ENCODE measurements around the gene FOLR3.

The FOLR3 gene

GRCh38 chr11:72123117-72123653, 12.3 kb upstream of the FOLR3 start:
- no peak for DNase-seq (ENCODE audit: low read depth in 2 of 2)
- TF ChIP-seq CTCF (IDR thresholded peaks at IDR 0.05; ENCODE audit: low read depth, low read length) = no peak
- H3K4me3 ChIP-seq (replicated peaks in 1 of 2; ENCODE audit: low read depth in 2 of 2, low read length in 2 of 2) = no peak overlapping the region

GRCh38 chr11:72124046-72124445, 11.5 kb upstream of the FOLR3 start:
- no peak for DNase-seq (ENCODE audit: low read depth in 2 of 2)
- H3K4me3 ChIP-seq (replicated peaks in 1 of 2; ENCODE audit: low read depth in 2 of 2, low read length in 2 of 2) = no peak overlapping the region
- TF ChIP-seq CTCF (IDR thresholded peaks at IDR 0.05; ENCODE audit: low read depth, low read length) = no peak

GRCh38 chr11:72125956-72126355, 9.6 kb upstream of the FOLR3 start:
- H3K4me3 ChIP-seq (replicated peaks in 1 of 2; ENCODE audit: low read depth in 2 of 2, low read length in 2 of 2) = no peak overlapping the region
- no peak for DNase-seq (ENCODE audit: low read depth in 2 of 2)
- no peak for TF ChIP-seq CTCF (IDR thresholded peaks at IDR 0.05; ENCODE audit: low read depth, low read length)

GRCh38 chr11:72127923-72128322, 7.6 kb upstream of the FOLR3 start:
- no peak for TF ChIP-seq CTCF (IDR thresholded peaks at IDR 0.05; ENCODE audit: low read depth, low read length)
- DNase-seq (ENCODE audit: low read depth in 2 of 2) = no peak
- H3K4me3 ChIP-seq (replicated peaks in 1 of 2; ENCODE audit: low read depth in 2 of 2, low read length in 2 of 2) = no peak overlapping the region

GRCh38 chr11:72129381-72129780, 6.1 kb upstream of the FOLR3 start:
- H3K4me3 ChIP-seq (replicated peaks in 1 of 2; ENCODE audit: low read depth in 2 of 2, low read length in 2 of 2) = no peak overlapping the region
- TF ChIP-seq CTCF (IDR thresholded peaks at IDR 0.05; ENCODE audit: low read depth, low read length) = no peak
- no peak for DNase-seq (ENCODE audit: low read depth in 2 of 2)

GRCh38 chr11:72132646-72133045, 2.9 kb upstream of the FOLR3 start:
- no peak for TF ChIP-seq CTCF (IDR thresholded peaks at IDR 0.05; ENCODE audit: low read depth, low read length)
- no peak for DNase-seq (ENCODE audit: low read depth in 2 of 2)
- no peak overlapping the region for H3K4me3 ChIP-seq (replicated peaks in 1 of 2; ENCODE audit: low read depth in 2 of 2, low read length in 2 of 2)
